ENCODE data around the gene ARHGAP21. TPM values are rescaled to one million over a fixed set of nuclear protein-coding genes. Genes with fewer than 3 reads are reported as not detected.

Gene ARHGAP21
- total and polyA plus RNA-seq, 2 experiments from 2014 or later: 15.3 to 44.5 TPM

DNA sequence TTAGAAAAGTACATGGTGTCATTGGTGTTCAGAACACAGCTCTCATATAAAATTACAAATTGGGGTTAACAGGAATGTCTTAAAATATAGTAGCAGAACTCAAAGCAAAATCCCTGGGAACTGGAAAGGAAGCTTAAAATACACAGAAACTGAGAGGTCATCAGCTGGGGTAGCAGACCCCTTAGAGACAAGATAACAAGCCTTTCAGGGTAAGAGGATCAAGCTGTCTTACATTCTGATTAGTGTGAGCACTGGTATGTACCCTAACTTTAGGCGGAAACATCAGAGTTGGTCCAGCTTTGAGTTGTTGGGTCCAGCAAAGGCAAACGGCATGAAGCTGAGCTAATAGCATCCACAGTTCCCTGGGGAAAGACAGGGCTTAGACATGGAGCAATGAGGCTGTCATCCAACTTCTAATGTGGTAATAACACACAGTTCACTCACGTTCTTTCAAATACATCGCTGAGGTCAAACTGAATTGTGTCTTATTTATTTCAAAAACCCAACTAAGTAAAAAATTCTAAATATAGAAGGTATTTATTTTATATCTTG is 32.6 kb downstream of the ARHGAP21 start:
- peaks cover 72% of the 10 kb centered on the region for H3K79me2 ChIP-seq (replicated peaks; ENCODE audit: insufficient read depth)
- H3K27me3 Mint-ChIP-seq (ENCODE audit: insufficient read depth, low read depth, poor library complexity): no peaks in the 10 kb centered on the region
- H3F3A ChIP-seq (replicated peaks; ENCODE audit: low read depth): no peaks in the 10 kb centered on the region
- H3K9me2 ChIP-seq (ENCODE audit: insufficient read depth): no peaks in the 10 kb centered on the region
- DNase-seq (ENCODE audit: low spot score): no peak
- no peak overlapping the region for H3K4me3 ChIP-seq
- TF ChIP-seq, protein P1, sequence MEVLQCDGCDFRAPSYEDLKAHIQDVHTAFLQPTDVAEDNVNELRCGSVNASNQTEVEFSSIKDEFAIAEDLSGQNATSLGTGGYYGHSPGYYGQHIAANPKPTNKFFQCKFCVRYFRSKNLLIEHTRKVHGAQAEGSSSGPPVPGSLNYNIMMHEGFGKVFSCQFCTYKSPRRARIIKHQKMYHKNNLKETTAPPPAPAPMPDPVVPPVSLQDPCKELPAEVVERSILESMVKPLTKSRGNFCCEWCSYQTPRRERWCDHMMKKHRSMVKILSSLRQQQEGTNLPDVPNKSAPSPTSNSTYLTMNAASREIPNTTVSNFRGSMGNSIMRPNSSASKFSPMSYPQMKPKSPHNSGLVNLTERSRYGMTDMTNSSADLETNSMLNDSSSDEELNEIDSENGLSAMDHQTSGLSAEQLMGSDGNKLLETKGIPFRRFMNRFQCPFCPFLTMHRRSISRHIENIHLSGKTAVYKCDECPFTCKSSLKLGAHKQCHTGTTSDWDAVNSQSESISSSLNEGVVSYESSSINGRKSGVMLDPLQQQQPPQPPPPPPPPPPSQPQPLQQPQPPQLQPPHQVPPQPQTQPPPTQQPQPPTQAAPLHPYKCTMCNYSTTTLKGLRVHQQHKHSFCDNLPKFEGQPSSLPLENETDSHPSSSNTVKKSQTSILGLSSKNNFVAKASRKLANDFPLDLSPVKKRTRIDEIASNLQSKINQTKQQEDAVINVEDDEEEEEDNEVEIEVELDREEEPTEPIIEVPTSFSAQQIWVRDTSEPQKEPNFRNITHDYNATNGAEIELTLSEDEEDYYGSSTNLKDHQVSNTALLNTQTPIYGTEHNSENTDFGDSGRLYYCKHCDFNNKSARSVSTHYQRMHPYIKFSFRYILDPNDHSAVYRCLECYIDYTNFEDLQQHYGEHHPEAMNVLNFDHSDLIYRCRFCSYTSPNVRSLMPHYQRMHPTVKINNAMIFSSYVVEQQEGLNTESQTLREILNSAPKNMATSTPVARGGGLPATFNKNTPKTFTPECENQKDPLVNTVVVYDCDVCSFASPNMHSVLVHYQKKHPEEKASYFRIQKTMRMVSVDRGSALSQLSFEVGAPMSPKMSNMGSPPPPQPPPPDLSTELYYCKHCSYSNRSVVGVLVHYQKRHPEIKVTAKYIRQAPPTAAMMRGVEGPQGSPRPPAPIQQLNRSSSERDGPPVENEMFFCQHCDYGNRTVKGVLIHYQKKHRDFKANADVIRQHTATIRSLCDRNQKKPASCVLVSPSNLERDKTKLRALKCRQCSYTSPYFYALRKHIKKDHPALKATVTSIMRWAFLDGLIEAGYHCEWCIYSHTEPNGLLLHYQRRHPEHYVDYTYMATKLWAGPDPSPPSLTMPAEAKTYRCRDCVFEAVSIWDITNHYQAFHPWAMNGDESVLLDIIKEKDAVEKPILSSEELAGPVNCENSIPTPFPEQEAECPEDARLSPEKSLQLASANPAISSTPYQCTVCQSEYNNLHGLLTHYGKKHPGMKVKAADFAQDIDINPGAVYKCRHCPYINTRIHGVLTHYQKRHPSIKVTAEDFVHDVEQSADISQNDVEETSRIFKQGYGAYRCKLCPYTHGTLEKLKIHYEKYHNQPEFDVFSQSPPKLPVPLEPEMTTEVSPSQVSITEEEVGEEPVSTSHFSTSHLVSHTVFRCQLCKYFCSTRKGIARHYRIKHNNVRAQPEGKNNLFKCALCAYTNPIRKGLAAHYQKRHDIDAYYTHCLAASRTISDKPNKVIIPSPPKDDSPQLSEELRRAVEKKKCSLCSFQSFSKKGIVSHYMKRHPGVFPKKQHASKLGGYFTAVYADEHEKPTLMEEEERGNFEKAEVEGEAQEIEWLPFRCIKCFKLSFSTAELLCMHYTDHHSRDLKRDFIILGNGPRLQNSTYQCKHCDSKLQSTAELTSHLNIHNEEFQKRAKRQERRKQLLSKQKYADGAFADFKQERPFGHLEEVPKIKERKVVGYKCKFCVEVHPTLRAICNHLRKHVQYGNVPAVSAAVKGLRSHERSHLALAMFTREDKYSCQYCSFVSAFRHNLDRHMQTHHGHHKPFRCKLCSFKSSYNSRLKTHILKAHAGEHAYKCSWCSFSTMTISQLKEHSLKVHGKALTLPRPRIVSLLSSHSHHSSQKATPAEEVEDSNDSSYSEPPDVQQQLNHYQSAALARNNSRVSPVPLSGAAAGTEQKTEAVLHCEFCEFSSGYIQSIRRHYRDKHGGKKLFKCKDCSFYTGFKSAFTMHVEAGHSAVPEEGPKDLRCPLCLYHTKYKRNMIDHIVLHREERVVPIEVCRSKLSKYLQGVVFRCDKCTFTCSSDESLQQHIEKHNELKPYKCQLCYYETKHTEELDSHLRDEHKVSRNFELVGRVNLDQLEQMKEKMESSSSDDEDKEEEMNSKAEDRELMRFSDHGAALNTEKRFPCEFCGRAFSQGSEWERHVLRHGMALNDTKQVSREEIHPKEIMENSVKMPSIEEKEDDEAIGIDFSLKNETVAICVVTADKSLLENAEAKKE (CRISPR knock-in tag; IDR thresholded peaks at IDR 0.05): no peak
- TF ChIP-seq CREB1 (CRISPR knock-in tag; IDR thresholded peaks at IDR 0.05; ENCODE audit: low read depth) (no peak), JUNB (IDR thresholded peaks at IDR 0.05; ENCODE audit: unreplicated experiment) (no peak), POLR2AphosphoS5 (IDR thresholded peaks at IDR 0.05; ENCODE audit: low read depth) (no peak), STAT1 (IDR thresholded peaks at IDR 0.05; ENCODE audit: unreplicated experiment) (no peak), ZNF114 (CRISPR knock-in tag; IDR thresholded peaks at IDR 0.05) (no peak), EZH2phosphoT487 (IDR thresholded peaks at IDR 0.05; ENCODE audit: unreplicated experiment) (no peak), NANOG (IDR thresholded peaks at IDR 0.05; ENCODE audit: borderline replicate concordance) (no peak), EZH2 (IDR thresholded peaks at IDR 0.05; ENCODE audit: low read depth, unreplicated experiment) (no peak), ZNF331 (CRISPR knock-in tag; IDR thresholded peaks at IDR 0.05; ENCODE audit: low read depth) (no peak)
- TF ChIP-seq, protein P2, sequence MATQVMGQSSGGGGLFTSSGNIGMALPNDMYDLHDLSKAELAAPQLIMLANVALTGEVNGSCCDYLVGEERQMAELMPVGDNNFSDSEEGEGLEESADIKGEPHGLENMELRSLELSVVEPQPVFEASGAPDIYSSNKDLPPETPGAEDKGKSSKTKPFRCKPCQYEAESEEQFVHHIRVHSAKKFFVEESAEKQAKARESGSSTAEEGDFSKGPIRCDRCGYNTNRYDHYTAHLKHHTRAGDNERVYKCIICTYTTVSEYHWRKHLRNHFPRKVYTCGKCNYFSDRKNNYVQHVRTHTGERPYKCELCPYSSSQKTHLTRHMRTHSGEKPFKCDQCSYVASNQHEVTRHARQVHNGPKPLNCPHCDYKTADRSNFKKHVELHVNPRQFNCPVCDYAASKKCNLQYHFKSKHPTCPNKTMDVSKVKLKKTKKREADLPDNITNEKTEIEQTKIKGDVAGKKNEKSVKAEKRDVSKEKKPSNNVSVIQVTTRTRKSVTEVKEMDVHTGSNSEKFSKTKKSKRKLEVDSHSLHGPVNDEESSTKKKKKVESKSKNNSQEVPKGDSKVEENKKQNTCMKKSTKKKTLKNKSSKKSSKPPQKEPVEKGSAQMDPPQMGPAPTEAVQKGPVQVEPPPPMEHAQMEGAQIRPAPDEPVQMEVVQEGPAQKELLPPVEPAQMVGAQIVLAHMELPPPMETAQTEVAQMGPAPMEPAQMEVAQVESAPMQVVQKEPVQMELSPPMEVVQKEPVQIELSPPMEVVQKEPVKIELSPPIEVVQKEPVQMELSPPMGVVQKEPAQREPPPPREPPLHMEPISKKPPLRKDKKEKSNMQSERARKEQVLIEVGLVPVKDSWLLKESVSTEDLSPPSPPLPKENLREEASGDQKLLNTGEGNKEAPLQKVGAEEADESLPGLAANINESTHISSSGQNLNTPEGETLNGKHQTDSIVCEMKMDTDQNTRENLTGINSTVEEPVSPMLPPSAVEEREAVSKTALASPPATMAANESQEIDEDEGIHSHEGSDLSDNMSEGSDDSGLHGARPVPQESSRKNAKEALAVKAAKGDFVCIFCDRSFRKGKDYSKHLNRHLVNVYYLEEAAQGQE (IDR thresholded peaks at IDR 0.05; ENCODE audit: unreplicated experiment): no peak
- TF ChIP-seq, protein P3, sequence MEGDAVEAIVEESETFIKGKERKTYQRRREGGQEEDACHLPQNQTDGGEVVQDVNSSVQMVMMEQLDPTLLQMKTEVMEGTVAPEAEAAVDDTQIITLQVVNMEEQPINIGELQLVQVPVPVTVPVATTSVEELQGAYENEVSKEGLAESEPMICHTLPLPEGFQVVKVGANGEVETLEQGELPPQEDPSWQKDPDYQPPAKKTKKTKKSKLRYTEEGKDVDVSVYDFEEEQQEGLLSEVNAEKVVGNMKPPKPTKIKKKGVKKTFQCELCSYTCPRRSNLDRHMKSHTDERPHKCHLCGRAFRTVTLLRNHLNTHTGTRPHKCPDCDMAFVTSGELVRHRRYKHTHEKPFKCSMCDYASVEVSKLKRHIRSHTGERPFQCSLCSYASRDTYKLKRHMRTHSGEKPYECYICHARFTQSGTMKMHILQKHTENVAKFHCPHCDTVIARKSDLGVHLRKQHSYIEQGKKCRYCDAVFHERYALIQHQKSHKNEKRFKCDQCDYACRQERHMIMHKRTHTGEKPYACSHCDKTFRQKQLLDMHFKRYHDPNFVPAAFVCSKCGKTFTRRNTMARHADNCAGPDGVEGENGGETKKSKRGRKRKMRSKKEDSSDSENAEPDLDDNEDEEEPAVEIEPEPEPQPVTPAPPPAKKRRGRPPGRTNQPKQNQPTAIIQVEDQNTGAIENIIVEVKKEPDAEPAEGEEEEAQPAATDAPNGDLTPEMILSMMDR (conservative IDR thresholded peaks at IDR 0.05; ENCODE audit: low read depth in 2 of 2): no peak
- TF ChIP-seq, protein P4, sequence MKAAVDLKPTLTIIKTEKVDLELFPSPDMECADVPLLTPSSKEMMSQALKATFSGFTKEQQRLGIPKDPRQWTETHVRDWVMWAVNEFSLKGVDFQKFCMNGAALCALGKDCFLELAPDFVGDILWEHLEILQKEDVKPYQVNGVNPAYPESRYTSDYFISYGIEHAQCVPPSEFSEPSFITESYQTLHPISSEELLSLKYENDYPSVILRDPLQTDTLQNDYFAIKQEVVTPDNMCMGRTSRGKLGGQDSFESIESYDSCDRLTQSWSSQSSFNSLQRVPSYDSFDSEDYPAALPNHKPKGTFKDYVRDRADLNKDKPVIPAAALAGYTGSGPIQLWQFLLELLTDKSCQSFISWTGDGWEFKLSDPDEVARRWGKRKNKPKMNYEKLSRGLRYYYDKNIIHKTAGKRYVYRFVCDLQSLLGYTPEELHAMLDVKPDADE (IDR thresholded peaks at IDR 0.05): no peak
- no peak for ATAC-seq
- H3K9me3 Mint-ChIP-seq: no peaks in the 10 kb centered on the region
- no peak overlapping the region for H3K4me3 Mint-ChIP-seq
- no peaks in the 10 kb centered on the region for H3K36me3 ChIP-seq (ENCODE audit: insufficient read depth)
- no peaks in the 10 kb centered on the region for H3K4me1 ChIP-seq (ENCODE audit: insufficient read depth)
- no peaks in the 10 kb centered on the region for H3K36me3 Mint-ChIP-seq (ENCODE audit: low read depth)
- H3K4me2 ChIP-seq: no peak overlapping the region
- H3K27ac Mint-ChIP-seq: no peak overlapping the region
- H3K27me3 ChIP-seq (ENCODE audit: insufficient read depth): no peaks in the 10 kb centered on the region
- H4K20me1 ChIP-seq (replicated peaks; ENCODE audit: insufficient read depth): peaks cover 3% of the 10 kb centered on the region
- H3K27ac ChIP-seq (ENCODE audit: low read depth): no peak overlapping the region
- no peak overlapping the region for H2AFZ ChIP-seq
- H3K4me1 Mint-ChIP-seq: no peaks in the 10 kb centered on the region; the same call in 1 of the 3 replicates

All from GM23338 (cell line).